KOPT-K1 (cell line): ENCODE measurements around the gene TCAF1.
"Not testable (repeated sequence)": the region's sequence is repeated elsewhere in the genome, so short reads cannot be mapped to it uniquely, and the experiment has no call there.

Experiments used
- H3K27ac ChIP-seq: fragments of 200-600 bp; sonication (generic); 2 replicates; pipeline ENCODE4 v1.5.1; 2016; ENCODE audit warnings: antibody characterized with exemption, mild to moderate bottlenecking, low read depth, low read length; ENCODE audit not compliant: poor library complexity, severe bottlenecking
- H3K36me3 ChIP-seq: fragments of 200-600 bp; sonication (generic); 2 replicates; pipeline ENCODE4 v1.5.1; 2017; ENCODE audit warnings: antibody characterized with exemption, mild to moderate bottlenecking, low read length, moderate library complexity; ENCODE audit not compliant: insufficient read depth
- H3K9me3 ChIP-seq: fragments of 200-600 bp; sonication (generic); 2 replicates; pipeline ENCODE4 v1.5.1; 2017; ENCODE audit warnings: antibody characterized with exemption, low read length, mild to moderate bottlenecking; ENCODE audit not compliant: insufficient read depth, poor library complexity, severe bottlenecking

The TCAF1 gene

DNA sequence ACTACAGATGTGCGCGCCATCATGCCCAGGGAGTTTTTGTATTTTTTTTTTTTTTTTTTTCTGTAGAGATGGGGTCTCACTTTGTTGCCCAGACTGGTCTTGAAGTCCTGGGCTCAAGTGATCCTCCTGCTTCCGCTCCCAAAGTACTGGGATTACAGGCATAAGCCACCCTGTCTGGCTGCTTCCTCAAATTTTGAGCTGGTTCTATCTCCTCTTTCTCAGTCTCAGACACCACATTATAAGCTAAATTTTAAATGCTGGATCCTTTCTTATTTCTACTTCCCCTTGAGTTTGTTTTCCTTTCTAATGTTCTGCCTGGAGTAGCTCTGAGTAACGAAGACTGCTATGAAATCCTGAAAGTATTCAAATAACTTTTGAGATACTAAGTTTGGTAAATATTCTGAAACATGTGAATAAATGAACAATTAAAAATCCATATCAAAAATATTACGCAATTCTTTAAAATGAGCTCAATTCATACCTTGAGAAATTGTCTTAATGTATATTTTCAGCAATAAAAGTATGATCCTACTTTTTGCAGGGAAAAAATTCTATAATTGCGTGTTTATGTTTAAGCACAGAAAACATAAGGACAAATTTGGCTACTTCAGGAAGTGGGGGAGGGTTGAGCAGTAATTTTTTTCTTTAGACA lies 15.0 kb downstream of the TCAF1 start:
- H3K9me3 ChIP-seq, result peaks cover 32% of the 10 kb centered on the region
- H3K27ac ChIP-seq, result no peak overlapping the region

DNA sequence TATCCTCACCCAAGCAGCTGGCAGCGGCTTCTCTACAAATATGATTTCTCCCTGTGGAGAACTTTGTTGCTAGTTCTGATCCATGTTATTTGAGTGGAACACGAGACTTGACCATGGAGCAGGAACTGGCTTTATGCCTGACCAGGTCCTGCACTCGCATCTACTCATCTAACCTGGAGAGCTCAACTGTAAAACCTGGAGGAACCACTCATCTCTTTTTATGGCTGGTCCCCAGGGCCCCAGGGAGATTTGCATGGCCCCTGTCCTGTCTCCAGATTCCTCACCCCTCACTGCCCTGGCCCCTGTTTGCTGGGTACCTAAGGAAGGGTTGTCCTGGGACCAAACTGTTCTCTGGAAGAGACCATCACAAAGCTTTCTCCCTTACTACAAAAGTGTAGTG lies 16.0 kb downstream of the TCAF1 start:
- H3K9me3 ChIP-seq, result peaks cover 22% of the 10 kb centered on the region
- no peak overlapping the region for H3K27ac ChIP-seq
- H3K36me3 ChIP-seq, result 0 out of 2 replicates have a peak, but pooled peaks cover 5% of the 10 kb centered on the region

More for the DNA sequence above, 15.0 kb downstream of the TCAF1 start:
- 0 out of 2 replicates have a peak, but pooled peaks cover 5% of the 10 kb centered on the region for H3K36me3 ChIP-seq

DNA sequence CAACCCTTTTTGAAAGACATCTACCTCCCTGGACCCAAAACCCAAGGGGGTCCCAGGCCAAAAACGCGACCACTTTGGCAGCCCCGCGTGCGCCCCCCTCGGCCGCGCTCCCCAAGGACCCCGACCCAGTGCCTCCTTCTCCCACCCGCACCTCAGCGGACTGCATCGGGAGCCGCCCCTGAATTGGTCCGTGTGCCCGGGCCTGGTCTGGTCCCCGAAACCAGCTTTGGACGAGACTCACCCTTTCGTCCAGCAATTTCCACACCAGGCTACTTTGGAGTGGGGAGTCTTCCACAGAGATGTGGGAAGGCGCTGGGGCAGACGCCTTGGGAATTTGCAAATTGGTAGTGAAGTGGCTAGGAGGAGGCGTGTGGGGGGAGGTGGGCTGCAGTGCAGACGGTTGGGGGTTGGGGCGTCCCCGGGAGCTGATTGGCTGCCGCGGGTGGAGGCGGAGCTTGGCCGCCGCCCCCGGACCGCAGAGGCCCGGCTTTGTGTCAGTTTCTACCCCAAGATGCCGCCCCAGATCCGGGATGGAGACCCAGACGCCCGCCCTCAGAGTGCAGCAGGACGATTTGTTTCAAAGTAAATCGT lies 16.9 kb downstream of the TCAF1 start:
- Histone ChIP-seq H3K27ac (peak overlapping the region; percentile 39), H3K36me3 (no peaks in the 10 kb centered on the region), H3K9me3 (peaks cover 14% of the 10 kb centered on the region)

DNA sequence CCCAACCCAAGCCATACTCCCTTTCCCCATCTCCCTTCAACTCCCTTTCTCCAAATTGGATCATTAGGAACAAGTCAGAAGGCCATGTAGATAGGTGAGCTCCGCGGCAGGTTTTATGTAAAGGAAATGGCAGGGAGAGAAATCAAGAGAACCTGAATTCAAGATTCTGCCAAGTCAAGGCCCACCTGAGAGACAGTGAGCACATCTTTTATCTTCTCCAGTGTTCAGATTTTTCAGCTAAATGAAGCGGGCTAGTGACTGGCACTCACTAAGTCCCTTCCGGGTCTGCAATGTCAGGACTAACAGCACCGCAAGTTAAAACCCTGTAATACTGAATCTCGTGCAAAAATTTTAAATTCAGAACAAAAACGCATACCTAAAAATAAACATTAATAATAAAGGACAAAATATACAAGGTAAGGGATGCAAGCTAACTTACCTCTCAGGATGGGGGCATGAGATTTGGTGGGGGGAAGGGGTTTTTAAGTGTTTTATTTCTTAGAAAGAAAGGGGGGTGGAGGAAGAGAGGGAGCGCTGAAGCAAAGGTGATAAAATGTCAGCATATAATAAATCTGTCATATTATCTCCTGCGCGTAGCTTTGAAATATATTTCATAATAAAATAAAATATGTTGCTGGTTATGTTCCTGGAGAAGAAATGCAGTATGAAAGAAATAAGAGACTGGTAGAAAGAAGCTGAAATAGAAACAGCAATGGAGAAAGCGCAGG lies 17.6 kb downstream of the TCAF1 start:
- peaks cover 10% of the 10 kb centered on the region for H3K9me3 ChIP-seq
- H3K27ac ChIP-seq, result peak overlapping the region; percentile 39
- H3K36me3 ChIP-seq, result no peaks in the 10 kb centered on the region

DNA sequence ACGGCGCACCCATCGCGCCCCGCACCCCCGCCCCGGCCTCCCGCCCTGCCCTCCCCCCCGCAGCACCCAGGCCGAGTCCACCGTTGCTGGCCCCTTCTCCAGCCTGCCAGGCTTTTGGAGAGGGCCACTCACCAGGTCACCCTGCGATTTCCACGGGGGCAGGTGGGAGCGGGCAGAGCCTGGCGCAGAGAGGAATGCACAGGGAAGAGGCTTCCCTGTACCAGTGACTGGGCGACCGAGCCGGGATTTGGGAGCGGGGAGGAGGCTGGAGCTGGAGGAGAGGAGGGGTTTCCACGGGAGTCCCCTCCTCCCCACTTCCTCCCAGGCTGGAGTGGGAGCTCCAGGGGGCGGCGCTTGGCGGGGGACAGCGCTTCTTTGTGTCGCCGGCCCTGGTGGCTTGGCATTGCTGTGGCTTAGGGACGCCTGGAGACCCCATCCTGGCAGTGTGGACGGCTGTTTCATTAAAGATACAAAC lies 19.3 kb downstream of the TCAF1 start:
- no peaks in the 10 kb centered on the region for H3K36me3 ChIP-seq
- H3K27ac ChIP-seq, result no peak overlapping the region

DNA sequence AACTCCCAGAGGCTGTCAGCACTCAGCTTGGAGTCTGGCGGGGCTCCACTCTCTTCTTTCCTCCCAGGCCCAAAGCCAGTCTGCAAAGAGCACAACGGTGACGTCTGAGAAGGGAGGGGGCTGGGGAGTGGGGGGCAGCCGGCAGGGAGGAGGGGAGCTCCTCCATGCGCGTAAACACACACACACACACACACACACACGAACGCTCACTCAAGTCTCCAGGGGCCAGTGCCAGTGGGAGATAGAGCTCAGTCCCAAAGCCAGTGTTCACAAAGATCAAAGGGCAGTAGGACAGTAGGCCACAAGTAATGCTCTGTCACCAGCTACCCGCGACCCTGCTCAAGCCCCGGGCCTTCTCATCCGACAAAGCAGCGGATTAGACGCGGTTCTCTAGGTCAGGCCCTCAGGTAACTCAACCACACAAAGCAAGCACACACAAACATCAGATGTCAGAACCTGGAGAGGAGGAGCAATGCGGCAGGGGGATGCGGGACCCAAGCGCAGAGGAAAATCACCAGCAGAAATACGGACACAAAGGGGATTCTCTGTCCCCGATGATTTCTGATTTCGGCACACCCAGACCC lies 19.9 kb downstream of the TCAF1 start:
- Histone ChIP-seq H3K9me3 (peaks cover 5% of the 10 kb centered on the region), H3K27ac (no peak overlapping the region)

More for the DNA sequence above, 19.3 kb downstream of the TCAF1 start:
- H3K9me3 ChIP-seq, result peaks cover 5% of the 10 kb centered on the region

DNA sequence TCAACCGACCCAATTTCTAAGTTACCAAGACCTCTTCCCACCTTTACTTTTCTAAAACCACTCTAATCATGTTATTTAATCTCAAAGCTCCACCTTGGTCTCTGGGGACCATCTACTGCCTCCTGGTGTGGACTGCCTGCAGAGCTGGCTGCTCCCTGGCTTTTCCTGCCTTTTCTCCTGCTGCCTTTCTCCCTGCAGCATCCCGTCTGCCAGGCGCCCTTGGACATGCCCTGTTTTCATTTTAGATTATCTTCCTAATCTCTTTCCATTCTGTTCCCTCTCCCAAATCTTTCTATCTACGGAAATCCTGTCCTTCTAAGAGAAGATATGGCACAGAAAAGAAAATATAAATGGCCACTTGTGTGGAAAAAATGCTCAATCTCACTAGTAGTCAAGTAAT lies 23.1 kb downstream of the TCAF1 start:
- H3K27ac ChIP-seq, result no peak overlapping the region
- peaks cover 18% of the 10 kb centered on the region for H3K36me3 ChIP-seq
- H3K9me3 ChIP-seq, result no peaks in the 10 kb centered on the region

More for the DNA sequence above, 19.9 kb downstream of the TCAF1 start:
- H3K36me3 ChIP-seq, result no peaks in the 10 kb centered on the region

DNA sequence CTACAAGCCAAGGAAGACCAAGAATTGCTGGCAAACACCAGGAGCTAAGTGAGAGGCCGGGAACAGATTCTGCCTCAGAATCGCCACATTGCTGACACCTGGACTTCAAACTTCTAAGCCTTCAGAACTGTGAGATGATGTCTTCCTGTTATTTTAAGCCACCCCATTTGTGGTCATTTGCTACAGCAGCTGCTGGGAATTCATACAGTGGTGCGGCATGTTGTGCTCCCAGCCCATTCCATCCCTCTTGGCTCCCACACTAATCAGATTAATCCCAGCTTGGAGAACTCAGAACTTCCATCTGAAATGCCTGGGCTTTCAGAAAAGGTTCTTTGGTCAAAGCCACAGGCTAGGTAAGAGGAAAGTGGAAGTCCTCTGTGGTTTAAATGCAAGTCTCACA lies 24.9 kb downstream of the TCAF1 start:
- H3K9me3 ChIP-seq, result no peaks in the 10 kb centered on the region
- H3K27ac ChIP-seq, result no peak overlapping the region
- H3K36me3 ChIP-seq, result peaks cover 18% of the 10 kb centered on the region

DNA sequence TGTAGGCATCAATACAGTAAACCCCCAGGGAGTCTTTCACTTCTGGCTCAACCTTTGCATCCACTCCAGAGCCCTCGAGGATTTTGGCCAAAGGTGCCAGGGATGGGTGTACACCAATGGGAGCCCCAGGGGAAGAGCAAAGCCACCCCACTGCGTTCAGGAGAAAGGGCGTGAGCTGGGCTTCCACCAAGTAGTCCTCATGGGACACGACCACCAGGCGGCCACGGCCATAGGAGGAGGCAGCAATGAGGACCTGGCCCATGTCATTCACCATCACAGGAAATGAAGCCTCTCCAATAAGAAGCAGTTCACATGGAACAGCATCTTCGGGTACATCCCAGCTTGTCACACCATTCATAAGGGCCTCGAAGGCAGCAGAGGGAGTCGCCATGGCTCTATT lies 25.8 kb downstream of the TCAF1 start:
- H3K9me3 ChIP-seq, result no peaks in the 10 kb centered on the region
- no peak overlapping the region for H3K27ac ChIP-seq
- peaks cover 18% of the 10 kb centered on the region for H3K36me3 ChIP-seq

DNA sequence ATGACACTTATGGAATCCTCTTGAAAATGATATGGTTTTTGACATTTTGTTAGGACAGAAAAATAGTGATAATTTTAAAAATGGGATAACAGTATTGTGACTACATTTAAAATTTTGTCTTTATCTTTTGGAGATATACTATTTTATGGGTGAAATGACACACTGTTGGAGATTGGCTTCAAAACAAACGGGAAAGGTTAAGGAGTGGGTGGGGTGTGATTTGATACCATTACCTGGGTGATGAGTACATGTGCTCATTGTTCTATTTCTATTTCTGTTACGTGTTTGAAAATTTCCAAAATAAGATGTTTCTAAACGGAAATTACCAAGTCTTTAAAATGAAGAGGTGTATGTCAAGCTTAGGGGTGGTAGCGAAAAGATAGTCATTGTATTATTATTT lies 28.7 kb downstream of the TCAF1 start:
- peaks cover 18% of the 10 kb centered on the region for H3K36me3 ChIP-seq
- H3K9me3 ChIP-seq, H3K27ac ChIP-seq: not testable (repeated sequence)

DNA sequence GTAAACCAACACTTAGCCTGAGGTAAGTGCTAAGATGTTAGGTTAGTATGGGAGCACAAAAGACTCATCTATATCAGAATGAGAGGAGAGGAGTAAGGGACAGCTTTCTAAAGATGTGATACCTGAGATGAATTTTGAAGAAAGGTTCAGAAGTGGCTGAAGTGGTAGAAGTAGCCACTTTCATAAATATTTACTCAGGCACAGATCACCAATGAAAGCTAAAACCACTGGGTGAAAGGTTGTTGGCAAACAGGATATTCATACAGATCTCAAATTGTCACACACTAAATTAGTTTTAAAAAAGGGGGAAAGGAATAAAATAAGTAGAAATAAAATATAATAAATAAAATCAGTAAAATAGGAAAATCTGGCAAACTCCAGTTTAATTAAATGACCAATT lies 30.4 kb downstream of the TCAF1 start:
- H3K9me3 ChIP-seq, H3K27ac ChIP-seq: not testable (repeated sequence)
- H3K36me3 ChIP-seq, result peaks cover 17% of the 10 kb centered on the region

DNA sequence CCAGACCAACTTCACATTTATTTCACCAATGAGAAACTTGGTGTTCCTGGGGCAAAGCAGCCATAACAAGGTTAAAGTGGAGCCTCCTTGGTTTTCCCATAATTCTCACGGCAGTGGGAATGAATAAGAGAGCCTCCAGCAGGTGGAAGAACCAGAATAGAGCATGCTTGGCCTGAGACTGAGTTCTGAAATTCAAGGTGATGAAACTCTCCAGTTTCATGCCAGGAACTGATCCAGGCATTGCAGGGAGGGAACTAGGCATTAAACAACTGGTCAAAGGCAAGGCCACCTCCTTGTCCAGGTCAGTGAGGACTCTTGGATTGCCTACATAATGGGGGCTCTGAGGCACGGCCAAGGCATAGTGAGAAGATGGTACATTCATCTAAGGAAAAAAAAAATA lies 44.0 kb downstream of the TCAF1 start:
- not testable (repeated sequence) for H3K27ac ChIP-seq, H3K9me3 ChIP-seq, H3K36me3 ChIP-seq

DNA sequence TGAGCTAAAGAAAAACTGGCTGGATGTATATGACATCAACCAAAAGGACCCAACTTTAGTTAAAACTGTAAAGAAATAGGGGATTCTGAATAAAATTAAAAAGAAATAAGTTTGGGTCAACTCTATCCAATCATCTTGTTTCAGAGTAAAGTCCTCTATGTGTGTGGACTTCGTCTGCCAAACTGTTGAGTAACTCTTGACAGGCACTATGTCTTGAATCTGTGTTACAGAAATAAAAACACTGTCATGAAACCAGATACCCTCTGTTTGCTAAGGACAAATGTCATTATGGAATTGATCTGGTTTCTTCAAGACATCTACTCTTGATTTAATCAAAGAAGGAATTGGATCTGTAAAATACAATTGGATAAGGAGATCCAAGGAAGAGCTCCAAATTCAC lies 46.5 kb downstream of the TCAF1 start:
- not testable (repeated sequence) for H3K9me3 ChIP-seq, H3K27ac ChIP-seq, H3K36me3 ChIP-seq

DNA sequence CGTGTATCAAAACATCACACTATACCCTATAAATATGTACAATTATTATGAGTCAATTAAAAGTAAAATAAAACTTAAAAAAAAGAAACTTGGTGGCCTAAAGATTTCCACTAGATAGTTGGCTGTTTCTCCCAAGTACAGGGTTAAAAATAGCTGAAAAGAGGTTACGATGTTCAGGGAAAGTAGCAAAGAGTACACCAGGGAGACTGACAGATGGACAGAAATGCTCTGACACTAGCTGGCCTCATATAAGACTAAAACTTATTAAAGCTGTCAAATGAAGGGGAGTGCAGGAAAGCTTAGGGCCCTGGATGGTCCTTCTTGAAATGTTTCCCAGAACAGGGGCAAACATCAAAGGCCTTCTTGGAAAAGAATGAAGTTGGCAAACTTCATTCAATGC lies 51.3 kb downstream of the TCAF1 start:
- Histone ChIP-seq H3K36me3 (no peaks in the 10 kb centered on the region), H3K9me3 (no peaks in the 10 kb centered on the region), H3K27ac (no peak overlapping the region)

DNA sequence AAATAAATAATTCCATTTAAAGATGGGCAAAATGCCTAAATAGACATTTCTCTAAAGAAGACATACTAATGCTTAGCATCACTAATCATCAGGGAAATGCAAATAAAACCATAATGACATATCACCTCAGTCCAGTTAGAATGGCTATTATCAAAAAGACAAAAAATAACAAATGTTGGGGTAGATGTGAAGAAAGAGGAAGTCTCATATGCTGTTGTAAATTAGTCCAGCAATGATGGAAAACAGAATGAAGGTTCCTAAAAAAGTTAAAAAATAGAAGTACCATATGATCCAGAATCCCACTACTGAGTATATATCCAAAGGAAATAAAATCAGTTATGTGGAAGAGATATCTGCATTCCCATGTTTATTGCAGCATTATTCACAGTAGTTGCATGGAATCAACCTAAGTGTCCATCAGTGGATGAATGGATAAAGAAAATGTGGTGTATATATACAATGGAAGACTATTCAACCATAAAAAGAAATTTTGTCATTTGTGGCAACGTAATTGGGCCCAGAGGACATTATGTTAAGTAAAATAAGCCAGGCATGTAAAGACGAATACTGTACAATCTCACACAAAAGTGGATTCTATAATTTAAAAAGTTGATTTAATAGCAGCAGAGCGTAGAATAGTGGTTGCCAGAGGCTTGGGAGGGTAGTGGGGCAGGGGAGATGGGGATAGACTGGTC lies 52.0 kb downstream of the TCAF1 start:
- Histone ChIP-seq H3K27ac (no peak overlapping the region), H3K9me3 (no peaks in the 10 kb centered on the region), H3K36me3 (no peaks in the 10 kb centered on the region)
